Loucy (cell line): ENCODE results near the gene LRRC30.

ENCODE experiments used
- H2AFZ ChIP-seq: fragments of 200-600 bp; sonication (generic); 2 replicates; pipeline ENCODE4 v1.6.0; 2016; ENCODE audit warnings: antibody characterized with exemption, mild to moderate bottlenecking, low read length, moderate library complexity
- H3F3A ChIP-seq: fragments of 200-600 bp; 2 replicates; pipeline ENCODE4 v1.6.0; 2016; ENCODE audit warnings: antibody characterized with exemption, low read depth, mild to moderate bottlenecking
- H3K27me3 ChIP-seq: fragments of 200-600 bp; sonication (generic); 2 replicates; pipeline ENCODE4 v1.6.1; 2014; ENCODE audit warnings: low read length, mild to moderate bottlenecking; ENCODE audit not compliant: insufficient read depth, poor library complexity, severe bottlenecking
- H3K36me3 ChIP-seq: fragments of 200-600 bp; sonication (generic); 2 replicates; pipeline ENCODE4 v1.6.1; 2016; ENCODE audit warnings: low read length; ENCODE audit not compliant: insufficient read depth
- H3K4me1 ChIP-seq: fragments of 200-600 bp; sonication (generic); 2 replicates; pipeline ENCODE4 v1.5.1; 2014; ENCODE audit warnings: low read length, mild to moderate bottlenecking; ENCODE audit not compliant: insufficient read depth, poor library complexity, severe bottlenecking
- H3K4me2 ChIP-seq: fragments of 200-600 bp; sonication (generic); 2 replicates; pipeline ENCODE4 v1.6.0; 2014; ENCODE audit warnings: antibody characterized with exemption, low read length, low read depth, mild to moderate bottlenecking; ENCODE audit not compliant: poor library complexity, severe bottlenecking
- H3K4me3 ChIP-seq: fragments of 200-600 bp; sonication (generic); 2 replicates; pipeline ENCODE4 v1.5.1; 2014; ENCODE audit warnings: low read length, mild to moderate bottlenecking, mixed read lengths; ENCODE audit not compliant: poor library complexity, severe bottlenecking
- H3K79me2 ChIP-seq: fragments of 200-600 bp; sonication (generic); 2 replicates; pipeline ENCODE4 v1.6.1; 2014; ENCODE audit warnings: low read length; ENCODE audit not compliant: insufficient read depth
- H3K9ac ChIP-seq: fragments of 200-600 bp; sonication (generic); 2 replicates; pipeline ENCODE4 v1.6.0; 2014; ENCODE audit warnings: mild to moderate bottlenecking, low read depth, low read length, moderate library complexity; ENCODE audit not compliant: poor library complexity, severe bottlenecking
- H3K9me2 ChIP-seq: fragments of 200-600 bp; sonication (generic); replicated peaks from 2 replicates; pipeline ENCODE4 v1.6.1; 2016; ENCODE audit warnings: low read depth, low read length, mixed read lengths
- H3K9me3 ChIP-seq: fragments of 200-600 bp; sonication (generic); 2 replicates; pipeline ENCODE4 v1.6.1; 2014; ENCODE audit warnings: mild to moderate bottlenecking, antibody characterized with exemption, low read length, low read depth; ENCODE audit not compliant: insufficient read depth
- H4K20me1 ChIP-seq: fragments of 200-600 bp; sonication (generic); 2 replicates; pipeline ENCODE4 v1.6.0; 2014; ENCODE audit warnings: antibody characterized with exemption, low read length, mild to moderate bottlenecking; ENCODE audit not compliant: insufficient read depth, poor library complexity, severe bottlenecking
- CTCF ChIP-seq: fragments of 200-600 bp; sonication (generic); conservative IDR thresholded peaks from 2 replicates; pipeline ENCODE4 v1.5.1; 2014; ENCODE audit warnings: mild to moderate bottlenecking, antibody characterized with exemption, low read length
- EZH2phosphoT487 ChIP-seq: fragments of 200-600 bp; IDR thresholded peaks from 2 replicates; pipeline ENCODE4 v1.6.1; 2018; ENCODE audit warnings: antibody characterized with exemption, mild to moderate bottlenecking, moderate library complexity, borderline replicate concordance

Gene LRRC30

GRCh38 chr18:7267973-7268372 is 37.1 kb downstream of the LRRC30 start:
- Histone ChIP-seq H3K9me2 (no peaks in the 10 kb centered on the region), H3K4me2 (no peak overlapping the region), H3F3A (no peaks in the 10 kb centered on the region), H3K9me3 (no peaks in the 10 kb centered on the region; the same call in 1 of the 2 replicates), H2AFZ (no peak overlapping the region), H3K36me3 (no peaks in the 10 kb centered on the region), H3K9ac (no peak overlapping the region), H4K20me1 (no peaks in the 10 kb centered on the region), H3K79me2 (no peaks in the 10 kb centered on the region), H3K27me3 (no peaks in the 10 kb centered on the region), H3K4me3 (no peak overlapping the region), H3K4me1 (no peaks in the 10 kb centered on the region)
- no peak for TF ChIP-seq EZH2phosphoT487
- no peak for TF ChIP-seq CTCF

GRCh38 chr18:7269942-7270341 is 39.1 kb downstream of the LRRC30 start:
- H3K36me3 ChIP-seq, result no peaks in the 10 kb centered on the region
- no peaks in the 10 kb centered on the region for H3K9me3 ChIP-seq

GRCh38 chr18:7272311-7273049 is 41.6 kb downstream of the LRRC30 start:
- no peaks in the 10 kb centered on the region for H3K27me3 ChIP-seq
- no peaks in the 10 kb centered on the region for H3K4me1 ChIP-seq
- H3F3A ChIP-seq, result no peaks in the 10 kb centered on the region
- H2AFZ ChIP-seq, result no peak overlapping the region
- H4K20me1 ChIP-seq, result no peaks in the 10 kb centered on the region
- no peaks in the 10 kb centered on the region for H3K9me3 ChIP-seq
- TF ChIP-seq EZH2phosphoT487 (no peak), CTCF (peak; percentile 41)
- H3K9ac ChIP-seq, result no peak overlapping the region
- H3K9me2 ChIP-seq, result no peaks in the 10 kb centered on the region
- no peak overlapping the region for H3K4me3 ChIP-seq
- H3K79me2 ChIP-seq, result no peaks in the 10 kb centered on the region
- no peaks in the 10 kb centered on the region for H3K36me3 ChIP-seq
- H3K4me2 ChIP-seq, result no peak overlapping the region

More at GRCh38 chr18:7269942-7270341, 39.1 kb downstream of the LRRC30 start:
- Histone ChIP-seq H3F3A (no peaks in the 10 kb centered on the region), H3K4me1 (no peaks in the 10 kb centered on the region), H3K79me2 (no peaks in the 10 kb centered on the region), H3K4me2 (no peak overlapping the region), H3K9ac (no peak overlapping the region), H3K4me3 (no peak overlapping the region), H4K20me1 (no peaks in the 10 kb centered on the region), H2AFZ (no peak overlapping the region), H3K27me3 (no peaks in the 10 kb centered on the region), H3K9me2 (no peaks in the 10 kb centered on the region)
- TF ChIP-seq EZH2phosphoT487 (no peak), CTCF (no peak)
